GM18867 (cell line): ENCODE measurements around the gene ATOX1.
A peak's percentile ranks its signal among the peaks of the same experiment; 100 is the strongest.
"Not testable (repeated sequence)": the region's sequence is repeated elsewhere in the genome, so short reads cannot be mapped to it uniquely, and the experiment has no call there.

Source experiments
- ATAC-seq: cut with Tn5 transposase; IDR thresholded peaks from one replicate; pipeline ENCODE4 v1.9.1; 2021; ENCODE audit warnings: mild to moderate bottlenecking, moderate library complexity; ENCODE audit not compliant: unreplicated experiment

The ATOX1 gene

GRCh38 chr5:151734064-151734408, 24.4 kb downstream of the ATOX1 start:
- no peak for ATAC-seq

GRCh38 chr5:151733358-151734063, 24.9 kb downstream of the ATOX1 start:
- ATAC-seq: no peak

GRCh38 chr5:151730381-151730780, 28.1 kb downstream of the ATOX1 start:
- no peak for ATAC-seq

- ATAC-seq: not testable (repeated sequence)
Observed at GRCh38 chr5:151729597-151729996, 28.8 kb downstream of the ATOX1 start.

GRCh38 chr5:151724360-151724759, 34.1 kb downstream of the ATOX1 start:
- no peak for ATAC-seq

GRCh38 chr5:151722546-151722945, 35.9 kb downstream of the ATOX1 start:
- ATAC-seq: no peak

GRCh38 chr5:151721812-151722391, 36.5 kb downstream of the ATOX1 start:
- ATAC-seq: peak; percentile 20

- peak; percentile 85 for ATAC-seq
Observed at GRCh38 chr5:151721087-151721646, 37.3 kb downstream of the ATOX1 start.

GRCh38 chr5:151720215-151720614, 38.2 kb downstream of the ATOX1 start:
- ATAC-seq: no peak

GRCh38 chr5:151719228-151720000, 39.0 kb downstream of the ATOX1 start:
- ATAC-seq: no peak

- ATAC-seq: no peak
Observed at GRCh38 chr5:151718646-151719045, 39.8 kb downstream of the ATOX1 start.

- no peak for ATAC-seq
Observed at GRCh38 chr5:151718153-151718552, 40.3 kb downstream of the ATOX1 start.

- no peak for ATAC-seq
Observed at GRCh38 chr5:151717416-151717815, 41.0 kb downstream of the ATOX1 start.

GRCh38 chr5:151709109-151709735, 49.2 kb downstream of the ATOX1 start:
- no peak for ATAC-seq

- ATAC-seq: no peak
Observed at GRCh38 chr5:151708126-151708525, 50.3 kb downstream of the ATOX1 start.

GRCh38 chr5:151707567-151707966, 50.9 kb downstream of the ATOX1 start:
- ATAC-seq: no peak

- no peak for ATAC-seq
Observed at GRCh38 chr5:151706906-151707305, 51.5 kb downstream of the ATOX1 start.

- no peak for ATAC-seq
Observed at GRCh38 chr5:151703780-151704179, 54.7 kb downstream of the ATOX1 start.

GRCh38 chr5:151703227-151703626, 55.2 kb downstream of the ATOX1 start:
- peak; percentile 95 for ATAC-seq

GRCh38 chr5:151700820-151701219, 57.6 kb downstream of the ATOX1 start:
- ATAC-seq: peak; percentile 53

- peak; percentile 27 for ATAC-seq
Observed at GRCh38 chr5:151700296-151700695, 58.1 kb downstream of the ATOX1 start.
